ENCODE measurements around the gene SLC25A33. TPM values are rescaled to one million over a fixed set of nuclear protein-coding genes. Genes with fewer than 3 reads are reported as not detected.

Gene SLC25A33
- total and polyA plus RNA-seq, 2 experiments from 2014 or later, result 10.4 to 12.3 TPM

DNA sequence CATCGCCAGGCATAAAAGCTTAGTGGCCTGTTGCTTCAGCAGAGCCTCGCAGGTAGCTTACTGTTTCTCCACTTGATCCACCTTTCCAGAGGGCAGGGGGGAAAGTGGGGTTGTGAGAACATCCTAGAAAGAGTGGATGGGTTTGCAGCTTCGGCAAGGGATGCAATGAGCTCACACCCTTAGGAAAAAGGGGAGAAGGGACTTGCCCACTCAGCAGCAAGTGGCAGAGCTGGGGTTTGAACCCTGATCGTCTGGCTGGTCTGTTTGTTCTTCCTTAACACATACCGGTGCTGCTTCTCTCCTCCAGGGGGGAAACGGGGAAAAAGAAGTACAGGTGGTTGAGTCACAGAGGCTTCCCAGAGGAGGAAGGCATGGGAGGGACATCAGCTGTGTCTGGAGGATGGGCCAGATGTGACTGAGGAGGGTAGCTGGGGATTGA, 50.5 kb downstream of the SLC25A33 start:
- DNase-seq (ENCODE audit: low read depth in 1 of 2, low spot score in 1 of 2), result no peak
- Histone ChIP-seq H3K27me3 (no peaks in the 10 kb centered on the region), H3K4me1 (ENCODE audit: low read depth) (peaks cover 15% of the 10 kb centered on the region), H3K4me3 (peak overlapping the region; percentile 77), H3K36me3 (no peaks in the 10 kb centered on the region), H3K9me3 (ENCODE audit: low read depth) (no peaks in the 10 kb centered on the region), H3K27ac (no peak overlapping the region)
- TF ChIP-seq, protein P1, sequence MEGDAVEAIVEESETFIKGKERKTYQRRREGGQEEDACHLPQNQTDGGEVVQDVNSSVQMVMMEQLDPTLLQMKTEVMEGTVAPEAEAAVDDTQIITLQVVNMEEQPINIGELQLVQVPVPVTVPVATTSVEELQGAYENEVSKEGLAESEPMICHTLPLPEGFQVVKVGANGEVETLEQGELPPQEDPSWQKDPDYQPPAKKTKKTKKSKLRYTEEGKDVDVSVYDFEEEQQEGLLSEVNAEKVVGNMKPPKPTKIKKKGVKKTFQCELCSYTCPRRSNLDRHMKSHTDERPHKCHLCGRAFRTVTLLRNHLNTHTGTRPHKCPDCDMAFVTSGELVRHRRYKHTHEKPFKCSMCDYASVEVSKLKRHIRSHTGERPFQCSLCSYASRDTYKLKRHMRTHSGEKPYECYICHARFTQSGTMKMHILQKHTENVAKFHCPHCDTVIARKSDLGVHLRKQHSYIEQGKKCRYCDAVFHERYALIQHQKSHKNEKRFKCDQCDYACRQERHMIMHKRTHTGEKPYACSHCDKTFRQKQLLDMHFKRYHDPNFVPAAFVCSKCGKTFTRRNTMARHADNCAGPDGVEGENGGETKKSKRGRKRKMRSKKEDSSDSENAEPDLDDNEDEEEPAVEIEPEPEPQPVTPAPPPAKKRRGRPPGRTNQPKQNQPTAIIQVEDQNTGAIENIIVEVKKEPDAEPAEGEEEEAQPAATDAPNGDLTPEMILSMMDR (IDR thresholded peaks at IDR 0.05; ENCODE audit: low read depth, low read length), result no peak

DNA sequence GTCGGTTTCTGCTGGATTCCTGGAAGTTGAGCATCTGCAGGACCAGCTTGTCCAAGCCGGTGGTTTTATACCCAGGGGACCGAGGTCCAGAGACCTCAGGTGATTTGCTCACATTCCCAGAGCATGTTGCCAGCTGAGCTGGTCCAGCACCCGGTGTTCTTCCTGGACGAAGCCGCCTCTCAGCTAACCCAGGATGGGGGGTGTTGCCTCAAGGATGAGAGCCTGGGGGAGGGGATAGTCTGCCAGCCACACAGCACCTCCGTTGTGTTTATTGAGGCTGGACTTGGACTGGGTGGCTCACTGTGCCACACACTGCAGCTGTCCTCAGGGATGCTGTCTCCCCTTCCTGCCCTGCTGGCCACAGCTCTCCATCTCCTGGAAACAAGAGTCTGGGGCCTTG, 50.9 kb downstream of the SLC25A33 start:
- Histone ChIP-seq H3K4me3 (no peak overlapping the region), H3K27me3 (no peaks in the 10 kb centered on the region), H3K27ac (no peak overlapping the region), H3K9me3 (ENCODE audit: low read depth) (no peaks in the 10 kb centered on the region), H3K36me3 (no peaks in the 10 kb centered on the region), H3K4me1 (ENCODE audit: low read depth) (peaks cover 15% of the 10 kb centered on the region)
- TF ChIP-seq, protein P1 (IDR thresholded peaks at IDR 0.05; ENCODE audit: low read depth, low read length), result no peak
- DNase-seq (ENCODE audit: low read depth in 1 of 2, low spot score in 1 of 2), result no peak

DNA sequence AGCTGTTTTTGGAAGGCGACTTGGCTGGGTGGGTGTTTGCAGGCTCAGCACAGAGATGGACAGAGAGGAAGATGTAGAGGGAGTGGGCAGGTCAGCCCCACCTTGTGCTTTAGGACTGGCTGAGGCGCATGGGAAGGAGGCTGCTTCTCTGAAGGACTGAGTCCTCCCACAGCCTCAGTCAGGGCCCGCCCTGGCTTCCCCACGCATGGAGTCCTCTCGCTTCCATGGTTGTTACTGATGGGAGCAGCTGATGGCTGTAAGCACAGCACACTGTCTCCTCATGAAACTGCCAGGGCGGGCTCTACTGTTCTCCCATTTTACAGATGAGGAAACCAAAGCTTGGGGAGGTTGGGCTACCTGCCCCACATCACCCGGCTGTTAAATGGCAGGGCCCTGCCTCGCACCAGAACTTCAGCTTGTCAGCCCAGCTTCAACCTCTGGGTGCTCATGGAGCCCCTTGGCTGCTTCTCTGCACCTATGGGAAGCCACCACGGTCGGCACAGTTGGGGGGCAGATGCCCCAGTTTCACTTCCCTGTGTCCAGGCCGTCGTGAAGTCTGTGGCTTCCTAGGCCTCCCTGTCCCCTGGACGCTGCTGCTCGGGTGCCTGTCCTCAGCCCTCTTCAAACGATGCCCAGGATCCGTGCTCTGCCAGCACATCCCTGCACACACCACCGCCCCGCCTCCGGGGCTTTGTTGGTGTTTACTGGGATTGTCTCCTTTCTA, 51.8 kb downstream of the SLC25A33 start:
- TF ChIP-seq, protein P1 (IDR thresholded peaks at IDR 0.05; ENCODE audit: low read depth, low read length), result no peak
- DNase-seq (ENCODE audit: low read depth in 1 of 2, low spot score in 1 of 2), result no peak
- Histone ChIP-seq H3K36me3 (no peaks in the 10 kb centered on the region), H3K4me3 (no peak overlapping the region), H3K27me3 (no peaks in the 10 kb centered on the region), H3K9me3 (ENCODE audit: low read depth) (no peaks in the 10 kb centered on the region), H3K4me1 (ENCODE audit: low read depth) (peaks cover 15% of the 10 kb centered on the region), H3K27ac (no peak overlapping the region)

DNA sequence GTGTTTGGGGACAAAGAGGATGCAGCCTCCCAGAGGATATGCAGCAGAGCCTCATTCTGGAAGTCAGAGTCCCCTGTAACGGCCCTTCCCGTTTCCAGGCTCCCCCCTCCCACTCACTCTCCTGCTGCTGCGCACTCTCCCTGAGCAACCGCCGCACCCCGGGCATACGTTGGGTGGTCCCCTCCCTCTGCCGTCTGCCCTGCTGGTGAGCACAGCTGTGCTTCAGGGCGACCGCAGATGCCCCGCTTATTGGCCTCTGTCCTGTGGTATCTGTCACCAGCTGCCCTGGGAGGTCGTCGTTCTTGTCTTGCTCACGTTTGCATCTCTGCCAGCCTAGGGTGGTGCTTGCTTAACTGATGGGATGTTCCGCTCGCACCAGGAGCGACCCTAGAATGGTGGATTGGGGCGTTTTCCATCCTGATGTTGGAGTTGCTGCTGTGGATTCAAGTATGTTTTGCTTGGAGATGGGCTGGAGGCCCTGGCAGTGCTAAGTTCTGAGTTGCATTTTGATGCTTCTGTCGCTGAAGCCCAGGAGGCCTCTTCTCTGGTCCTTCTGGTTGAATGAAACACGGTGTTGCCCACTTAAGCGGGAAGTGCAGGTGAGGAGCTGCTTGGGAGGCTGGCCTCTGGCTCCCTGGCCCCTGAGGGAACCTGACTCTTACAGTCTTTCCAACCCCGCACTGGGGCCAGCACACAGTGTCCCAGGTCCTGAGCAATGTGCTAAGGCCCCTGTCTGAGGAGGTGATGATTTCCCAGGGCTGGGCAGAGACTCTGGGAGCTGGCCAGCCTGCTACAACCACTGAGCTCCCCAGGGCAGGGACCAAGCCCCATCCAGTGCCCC, 52.6 kb downstream of the SLC25A33 start:
- Histone ChIP-seq H3K9me3 (ENCODE audit: low read depth) (no peaks in the 10 kb centered on the region), H3K27me3 (no peaks in the 10 kb centered on the region), H3K4me3 (no peak overlapping the region), H3K27ac (no peak overlapping the region), H3K4me1 (ENCODE audit: low read depth) (peaks cover 15% of the 10 kb centered on the region), H3K36me3 (no peaks in the 10 kb centered on the region)
- DNase-seq (ENCODE audit: low read depth in 1 of 2, low spot score in 1 of 2), result no peak
- TF ChIP-seq, protein P1 (IDR thresholded peaks at IDR 0.05; ENCODE audit: low read depth, low read length), result no peak

DNA sequence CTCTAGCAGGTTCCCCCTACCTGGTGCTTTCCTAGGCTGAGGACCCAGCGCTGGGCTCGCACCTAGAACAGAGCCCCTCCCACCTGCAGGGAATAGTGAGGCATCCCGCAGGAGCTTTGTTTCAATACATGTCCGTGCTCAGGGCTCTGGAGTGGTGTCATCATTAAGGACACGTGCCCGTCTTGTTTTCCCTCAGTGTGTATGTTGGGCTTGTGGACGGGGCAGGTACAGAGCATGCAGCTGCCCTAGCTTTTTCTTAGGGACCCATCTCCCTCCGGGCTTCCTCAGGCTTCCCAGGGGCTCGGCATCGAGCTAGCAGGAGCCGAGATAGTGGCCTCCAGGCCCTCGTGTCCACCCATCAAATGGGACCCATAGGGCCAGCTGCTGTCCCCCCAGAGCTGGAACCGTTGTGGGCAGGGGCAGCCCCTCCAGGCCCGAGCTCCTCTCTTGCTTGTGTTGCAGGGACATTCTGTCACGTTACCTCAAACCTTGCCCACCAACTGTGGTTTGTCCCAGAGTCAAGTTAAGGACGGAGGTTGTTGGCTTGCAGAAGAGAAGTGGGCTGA, 53.3 kb downstream of the SLC25A33 start:
- H3K27me3 ChIP-seq, result no peaks in the 10 kb centered on the region
- peaks cover 15% of the 10 kb centered on the region for H3K4me1 ChIP-seq (ENCODE audit: low read depth)
- TF ChIP-seq, protein P1 (IDR thresholded peaks at IDR 0.05; ENCODE audit: low read depth, low read length), result no peak
- H3K36me3 ChIP-seq, result no peaks in the 10 kb centered on the region
- DNase-seq (ENCODE audit: low read depth in 1 of 2, low spot score in 1 of 2), result no peak
- H3K4me3 ChIP-seq, result no peak overlapping the region
- no peaks in the 10 kb centered on the region for H3K9me3 ChIP-seq (ENCODE audit: low read depth)
- peak overlapping the region; percentile 73 for H3K27ac ChIP-seq
